Measurements from ENCODE around the gene IRGC.
"Not testable (repeated sequence)": the region's sequence is repeated elsewhere in the genome, so short reads cannot be mapped to it uniquely, and the experiment has no call there.

The IRGC gene

DNA sequence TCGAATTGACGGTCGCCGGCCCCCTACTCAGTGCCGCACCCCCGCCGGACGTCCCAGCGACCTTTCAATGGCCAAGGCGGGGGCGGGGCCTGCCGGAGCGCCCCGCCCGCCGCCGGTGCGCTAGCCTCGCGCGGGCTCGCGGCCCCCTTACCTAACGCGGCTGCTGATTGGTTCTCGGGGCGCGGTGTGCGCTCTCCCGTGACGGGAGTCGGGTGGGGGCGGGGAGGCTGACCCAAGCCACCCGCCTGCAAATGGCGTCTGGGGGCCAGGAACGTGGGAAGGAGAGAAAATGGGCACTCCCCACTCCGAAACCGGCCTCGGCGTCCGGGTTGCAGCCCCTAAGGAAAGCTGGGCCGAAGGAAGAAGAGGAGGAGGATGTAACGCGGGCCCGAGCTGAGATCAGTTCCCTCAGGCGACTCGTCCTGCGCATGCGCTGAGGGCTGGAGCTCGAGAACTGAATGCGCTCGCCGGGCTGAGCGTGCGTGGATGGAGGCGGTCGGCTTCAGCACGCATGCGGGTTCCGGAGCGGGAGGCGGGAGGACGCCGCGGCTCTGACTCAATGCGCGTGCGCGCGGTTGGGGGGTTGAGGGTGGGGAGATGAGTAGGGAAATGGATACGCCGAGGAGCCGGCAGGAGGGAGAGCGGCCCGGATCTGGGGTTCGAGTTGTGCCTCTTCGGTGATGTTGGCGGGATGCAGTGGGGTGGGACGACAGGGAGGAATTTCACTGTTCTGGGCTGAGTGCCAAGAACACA lies 38.8 kb downstream of the IRGC start, which contains the start of gene SMG9:
Gene SMG9 (minus strand): TSS at position 460 of the 753 bp plus-strand sequence. CDS start 4,221 bp downstream, outside the sequence.
- peak; percentile 95 for DNase-seq (ENCODE audit: low spot score)

DNA sequence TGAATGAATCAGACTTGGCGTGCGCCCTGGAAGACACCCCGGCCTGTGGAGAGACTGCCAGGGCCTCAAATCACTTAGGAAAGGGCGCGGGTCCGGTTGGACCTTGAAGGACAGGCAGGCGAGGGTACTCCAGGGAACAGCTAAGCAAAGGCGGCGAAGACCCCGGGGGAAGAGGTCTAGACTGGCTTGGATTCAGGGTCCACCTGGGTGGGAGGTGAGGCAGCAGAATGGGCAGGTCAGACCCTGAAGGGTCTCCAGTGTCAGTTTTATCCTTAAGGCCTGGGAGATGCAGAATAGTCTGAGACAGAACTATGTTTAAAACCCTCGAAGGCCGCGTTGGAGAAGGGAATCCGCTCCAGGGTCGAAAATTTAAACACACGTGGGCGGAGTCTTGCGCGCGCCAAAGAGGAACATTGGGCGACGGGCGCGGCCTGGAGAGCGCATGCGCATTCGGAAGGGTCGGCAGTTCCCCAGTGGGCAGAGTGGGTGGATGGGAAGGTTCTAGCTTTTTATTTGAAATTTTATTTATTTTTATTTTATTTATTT lies 39.5 kb downstream of the IRGC start:
- DNase-seq (ENCODE audit: low spot score): peak; percentile 82

DNA sequence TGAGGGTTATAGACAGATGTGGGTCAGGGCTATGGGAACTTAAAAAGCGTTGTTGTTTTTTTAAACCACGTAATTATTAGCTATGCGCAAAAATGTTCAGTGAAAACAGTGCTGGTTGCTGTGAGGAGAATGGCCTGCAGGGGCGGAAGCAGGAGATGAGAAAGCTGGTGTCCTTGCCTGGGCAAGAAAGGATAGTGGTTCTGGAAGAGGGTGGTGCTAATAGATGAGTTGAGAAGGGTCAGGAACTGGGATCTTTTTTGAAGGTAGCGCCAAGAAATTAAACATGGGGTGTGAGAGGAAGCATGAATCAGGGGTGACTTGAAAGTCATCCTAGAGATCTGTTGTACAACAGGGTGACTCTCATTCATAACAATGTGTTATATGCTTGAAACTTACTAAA lies 43.6 kb downstream of the IRGC start:
- DNase-seq (ENCODE audit: low spot score): no peak

- no peak for DNase-seq (ENCODE audit: low spot score)
Measured at GRCh38 chr19:43760941-43761340, 45.1 kb downstream of the IRGC start.

- DNase-seq (ENCODE audit: low spot score): no peak
Measured at GRCh38 chr19:43762814-43763213, 46.9 kb downstream of the IRGC start.

DNA sequence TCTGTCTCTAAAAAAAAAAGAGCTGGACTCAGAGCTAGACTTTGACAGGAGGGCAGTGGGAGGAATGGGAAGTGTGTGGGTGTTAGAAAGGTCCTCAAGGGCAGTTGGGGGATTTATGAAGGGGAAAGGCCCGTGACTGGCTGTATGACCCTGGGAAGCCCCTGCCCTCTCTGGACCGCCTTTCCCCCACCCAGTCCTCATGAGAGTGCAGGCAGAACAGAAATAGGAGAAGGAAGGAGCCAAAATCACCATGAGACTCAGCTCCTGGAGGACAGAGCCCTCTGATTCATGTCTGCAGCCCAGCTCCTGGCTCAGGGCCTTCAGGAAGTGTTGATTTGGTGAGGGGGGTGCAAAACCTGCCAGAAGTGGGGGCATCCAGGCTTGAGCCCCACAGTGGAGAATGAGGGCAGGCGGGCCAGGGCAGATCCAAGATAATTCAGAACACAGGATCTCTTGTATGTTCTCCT lies 47.6 kb downstream of the IRGC start:
- no peak for DNase-seq (ENCODE audit: low spot score)

DNA sequence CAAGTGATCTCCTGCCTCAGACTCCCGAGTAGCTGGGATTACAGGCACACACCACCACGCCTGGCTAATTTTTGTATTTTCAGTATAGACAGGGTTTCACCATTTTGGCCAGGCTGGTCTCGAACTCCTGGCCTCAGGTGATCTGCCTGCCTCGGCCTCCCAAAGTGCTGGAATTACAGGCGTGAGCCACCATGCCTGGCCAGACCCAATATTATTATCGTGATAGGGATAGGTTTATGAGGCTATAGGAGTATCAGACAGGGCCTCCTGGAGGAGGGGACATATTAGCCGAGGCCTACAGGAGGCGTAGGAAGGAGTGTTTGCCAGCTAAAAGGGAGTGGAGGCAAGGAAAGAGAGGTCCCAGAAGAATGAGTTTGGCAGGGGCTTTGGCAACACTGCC lies 48.8 kb downstream of the IRGC start:
- DNase-seq (ENCODE audit: low spot score): not testable (repeated sequence)

DNA sequence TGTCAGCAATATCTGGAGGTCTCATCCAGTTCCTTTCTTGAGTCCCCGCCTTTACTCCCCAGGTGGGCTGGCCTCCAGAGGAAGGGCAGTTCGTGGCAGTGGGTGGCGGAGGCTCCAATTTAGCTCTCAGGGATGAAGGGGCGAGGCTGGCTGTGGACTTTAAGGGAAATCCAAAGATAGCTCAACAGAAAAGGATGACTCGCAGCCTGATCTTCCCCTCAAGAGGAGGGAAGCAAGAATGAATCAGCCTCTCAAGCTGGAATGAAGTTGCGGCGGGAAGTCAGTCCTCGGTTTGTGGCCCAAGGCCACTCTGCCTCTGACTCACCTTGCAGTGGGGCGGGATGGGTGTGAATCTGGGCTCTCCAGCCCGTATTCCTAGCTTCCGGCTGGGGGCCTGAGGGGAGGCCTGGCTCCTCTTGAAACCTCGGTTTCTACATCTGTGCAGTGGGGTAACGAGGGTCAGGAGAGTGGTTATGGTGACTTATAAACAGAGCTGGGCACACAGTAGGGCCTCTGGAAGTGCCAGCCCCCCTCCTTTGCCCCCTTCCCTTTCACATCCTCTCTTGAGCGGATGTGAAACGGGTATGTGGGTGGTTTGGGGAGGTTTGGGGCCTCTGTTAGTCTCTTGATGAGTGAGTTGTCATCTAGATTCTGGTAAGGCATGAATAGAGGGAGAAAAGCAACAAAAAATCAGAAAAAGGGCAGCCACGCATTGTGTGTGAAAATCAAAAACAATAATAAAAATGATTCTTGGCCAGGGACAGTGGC lies 49.4 kb downstream of the IRGC start:
- DNase-seq (ENCODE audit: low spot score): no peak

GRCh38 chr19:43766755-43767043 lies 50.8 kb downstream of the IRGC start:
- no peak for DNase-seq (ENCODE audit: low spot score)

- no peak for DNase-seq (ENCODE audit: low spot score)
Measured at GRCh38 chr19:43767316-43767715, 51.4 kb downstream of the IRGC start.

DNA sequence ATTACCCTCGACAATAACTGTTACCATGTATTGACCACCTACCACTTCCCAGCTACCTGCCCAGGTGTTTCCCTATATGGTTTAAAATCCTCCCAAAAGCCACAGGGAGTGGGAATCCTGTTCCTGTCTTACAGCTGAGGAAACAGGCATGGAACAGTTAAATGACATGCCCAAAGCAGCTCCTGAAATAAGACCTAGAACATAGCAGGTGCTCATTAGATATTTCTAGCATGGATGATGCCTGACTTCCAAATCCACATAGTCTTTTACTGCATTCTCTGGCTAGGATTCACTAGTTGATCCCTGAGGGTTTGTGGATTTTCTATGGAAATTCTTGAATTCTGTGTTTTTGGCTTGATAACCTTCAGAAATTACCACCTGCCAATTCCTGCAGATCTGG lies 51.9 kb downstream of the IRGC start:
- no peak for DNase-seq (ENCODE audit: low spot score)

DNA sequence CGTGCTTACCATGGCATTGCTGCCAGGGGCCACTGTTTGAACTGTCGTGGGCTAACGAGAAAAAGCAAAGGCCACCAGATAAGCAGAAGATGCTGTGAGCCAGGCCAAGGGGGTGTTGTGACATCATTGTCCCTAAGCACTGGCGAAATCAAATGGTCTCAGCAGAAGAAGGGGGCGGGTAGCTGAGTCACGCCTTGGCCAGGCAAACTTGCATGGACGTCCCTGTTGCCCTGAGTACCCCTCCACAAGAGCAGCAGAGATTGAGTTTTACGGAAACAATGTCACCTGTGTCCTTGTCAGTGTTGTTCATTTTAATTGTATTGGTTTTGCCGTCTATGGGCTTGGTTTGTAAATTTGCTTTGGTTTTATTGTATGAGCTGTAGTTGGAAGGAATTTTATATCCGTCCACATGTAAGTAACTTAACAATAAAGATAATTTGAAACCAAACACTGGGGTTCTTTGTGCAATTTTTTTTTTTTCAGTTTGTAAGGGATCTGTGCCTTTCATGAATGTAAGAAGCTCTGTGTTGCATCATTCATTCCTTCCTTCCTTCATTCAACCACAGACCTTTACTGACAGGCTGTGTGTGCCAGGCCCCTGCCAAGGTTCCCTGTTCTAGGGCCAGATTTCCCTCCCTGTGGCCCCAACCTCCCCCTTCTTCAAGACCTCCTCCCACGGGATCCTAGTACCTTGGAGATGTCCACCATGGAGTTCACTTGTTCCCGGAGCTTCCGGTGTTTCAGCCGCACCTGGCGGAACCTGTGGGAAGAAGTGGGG lies 52.6 kb downstream of the IRGC start:
- no peak for DNase-seq (ENCODE audit: low spot score)

DNA sequence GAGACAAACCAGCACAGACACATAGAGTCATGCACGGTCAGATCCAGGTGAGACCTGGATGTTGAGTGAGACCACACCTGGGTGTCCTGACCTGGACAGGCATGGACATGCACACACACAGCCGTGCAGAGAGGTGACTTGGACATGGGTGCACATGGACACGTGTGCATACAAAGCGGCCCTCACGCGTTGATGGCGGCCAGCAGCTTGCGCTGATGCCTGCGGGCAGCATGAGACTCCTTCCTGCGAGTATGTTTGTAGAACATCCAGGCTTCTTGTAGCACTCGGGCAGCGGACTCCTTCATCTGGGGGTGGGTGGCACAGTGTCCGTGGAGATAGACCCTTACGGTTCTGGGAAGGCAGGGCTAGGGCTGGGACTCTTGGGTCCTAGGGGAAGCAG lies 53.4 kb downstream of the IRGC start:
- no peak for DNase-seq (ENCODE audit: low spot score)

All from hematopoietic multipotent progenitor cell treated with erythropoietin and hydrocortisone succinate and interleukin-3 and kit ligand, for 15 days (in vitro differentiated cells).